GM23338 (cell line): ENCODE measurements around the gene THSD4. TPM values are rescaled to one million over a fixed set of nuclear protein-coding genes. Genes with fewer than 3 reads are reported as not detected.

ENCODE experiments used
- ATAC-seq: fragments of 200-7000 bp; cut with Tn5 transposase; 3 replicates; pipeline ENCODE4 v1.9.1; 2020
- DNase-seq: peaks from one replicate; pipeline ENCODE4 v3.0.0-alpha.2; 2015; ENCODE audit warnings: low spot score
- H2AFZ ChIP-seq: fragments of 200-600 bp; sonication (generic); 2 replicates; pipeline ENCODE4 v1.8.0; 2016; ENCODE audit warnings: antibody characterized with exemption, mild to moderate bottlenecking, moderate library complexity
- H3F3A ChIP-seq: fragments of 200-600 bp; sonication (generic); replicated peaks from 2 replicates; pipeline ENCODE4 v1.8.0; 2017; ENCODE audit warnings: antibody characterized with exemption, mixed run types, low read depth
- H3K27ac ChIP-seq: fragments of 200-600 bp; sonication (generic); 2 replicates; pipeline ENCODE4 v1.6.1; 2016; ENCODE audit warnings: low read depth
- H3K27me3 ChIP-seq: fragments of 200-600 bp; sonication (generic); 2 replicates; pipeline ENCODE4 v1.8.0; 2016; ENCODE audit warnings: mild to moderate bottlenecking, mixed run types, moderate library complexity; ENCODE audit not compliant: insufficient read depth
- H3K36me3 ChIP-seq: fragments of 200-600 bp; sonication (generic); 2 replicates; pipeline ENCODE4 v1.8.0; 2016; ENCODE audit warnings: mild to moderate bottlenecking; ENCODE audit not compliant: insufficient read depth
- H3K4me1 ChIP-seq: fragments of 200-600 bp; sonication (generic); 2 replicates; pipeline ENCODE4 v1.8.0; 2016; ENCODE audit warnings: mild to moderate bottlenecking, moderate library complexity; ENCODE audit not compliant: insufficient read depth
- H3K4me2 ChIP-seq: fragments of 200-600 bp; sonication (generic); 2 replicates; pipeline ENCODE4 v1.7.1; 2017; ENCODE audit warnings: mixed run types
- H3K4me3 ChIP-seq: fragments of 200-600 bp; sonication (generic); 2 replicates; pipeline ENCODE4 v1.6.1; 2016; ENCODE audit warnings: mixed run types
- H3K79me2 ChIP-seq: fragments of 200-600 bp; sonication (generic); replicated peaks from 2 replicates; pipeline ENCODE4 v1.8.0; 2017; ENCODE audit warnings: mild to moderate bottlenecking; ENCODE audit not compliant: insufficient read depth
- H3K9me2 ChIP-seq: fragments of 200-600 bp; sonication (generic); 2 replicates; pipeline ENCODE4 v1.8.0; 2017; ENCODE audit not compliant: insufficient read depth
- H4K20me1 ChIP-seq: fragments of 200-600 bp; sonication (generic); replicated peaks from 2 replicates; pipeline ENCODE4 v1.8.0; 2017; ENCODE audit warnings: mild to moderate bottlenecking; ENCODE audit not compliant: insufficient read depth
- H3K27ac Mint-ChIP-seq: 2 replicates; pipeline ENCODE4 v1.8.0; 2020; ENCODE audit warnings: inconsistent platforms, mild to moderate bottlenecking, moderate library complexity, mixed read lengths
- H3K27me3 Mint-ChIP-seq: 3 replicates; pipeline ENCODE4 v1.8.0; 2022; ENCODE audit warnings: low read depth, mild to moderate bottlenecking, moderate library complexity, mixed read lengths, inconsistent platforms; ENCODE audit not compliant: insufficient read depth, poor library complexity
- H3K36me3 Mint-ChIP-seq: 3 replicates; pipeline ENCODE4 v1.8.0; 2021; ENCODE audit warnings: low read depth, mild to moderate bottlenecking, inconsistent platforms, moderate library complexity, mixed read lengths
- H3K4me1 Mint-ChIP-seq: 3 replicates; pipeline ENCODE4 v1.8.0; 2020; ENCODE audit warnings: mild to moderate bottlenecking, inconsistent platforms, mixed read lengths
- H3K4me3 Mint-ChIP-seq: 3 replicates; pipeline ENCODE4 v1.8.0; 2021; ENCODE audit warnings: moderate library complexity, mild to moderate bottlenecking, inconsistent platforms, mixed read lengths
- H3K9me3 Mint-ChIP-seq: 3 replicates; pipeline ENCODE4 v1.8.0; 2020; ENCODE audit warnings: moderate library complexity, mild to moderate bottlenecking, inconsistent platforms, mixed read lengths
- CREB1 ChIP-seq: fragments of 250-450 bp; sonication (Bioruptor Pico); IDR thresholded peaks from 2 replicates; pipeline ENCODE4 v1.5.0; 2020; ENCODE audit warnings: low read depth, mild to moderate bottlenecking, moderate library complexity
- EZH2 ChIP-seq: fragments of 200-600 bp; sonication (generic); IDR thresholded peaks from one replicate; pipeline ENCODE4 v1.8.0; 2017; ENCODE audit warnings: antibody characterized with exemption, mild to moderate bottlenecking, low read depth; ENCODE audit not compliant: unreplicated experiment
- EZH2phosphoT487 ChIP-seq: fragments of 200-600 bp; sonication (generic); IDR thresholded peaks from one replicate; pipeline ENCODE4 v1.8.1; 2018; ENCODE audit warnings: antibody characterized with exemption; ENCODE audit not compliant: unreplicated experiment
- POLR2AphosphoS5 ChIP-seq: IDR thresholded peaks from 2 replicates; pipeline ENCODE4 v1.6.1; 2016; ENCODE audit warnings: antibody characterized with exemption, low read depth
- polyA plus RNA-seq: library from polyadenylated mRNA; unstranded; fragments of >200 nt; fragmentation: Nextera tagmentation; extraction: Ambion mirVana; gene quantifications from 2 replicates; pipeline ENCODE4 v1.2.1, GENCODE V29; 2016
- total RNA-seq: library from RNA; depleted of rRNA; stranded (reverse); fragments of >200 nt; shearing (Covaris generic); gene quantifications from 2 replicates; pipeline ENCODE4 v1.2.3, GENCODE V29; 2014
- TF ChIP-seq, protein P1 (sequence below): IDR thresholded peaks from 2 replicates; pipeline ENCODE4 v1.6.1; 2016; ENCODE audit warnings: antibody characterized with exemption
- TF ChIP-seq, protein P2 (sequence below), 2 experiments: fragments of 200-600 bp in 1 of 2; sonication (generic) in 1 of 2; conservative IDR thresholded peaks; 2 replicates each; pipeline versions ENCODE4 v1.5.1 to v1.6.1; 2016 to 2017; ENCODE audit warnings: antibody characterized with exemption in 2 of 2, low read depth in 2 of 2, mild to moderate bottlenecking in 2 of 2, moderate library complexity in 1 of 2
- TF ChIP-seq, protein P3 (sequence below): fragments of 250-450 bp; sonication (Bioruptor Pico); IDR thresholded peaks from 2 replicates; pipeline ENCODE4 v1.5.0; 2020; ENCODE audit warnings: mild to moderate bottlenecking, moderate library complexity

The THSD4 gene
- total and polyA plus RNA-seq, 2 experiments from 2014 or later, result 2.0 to 7.4 TPM

DNA sequence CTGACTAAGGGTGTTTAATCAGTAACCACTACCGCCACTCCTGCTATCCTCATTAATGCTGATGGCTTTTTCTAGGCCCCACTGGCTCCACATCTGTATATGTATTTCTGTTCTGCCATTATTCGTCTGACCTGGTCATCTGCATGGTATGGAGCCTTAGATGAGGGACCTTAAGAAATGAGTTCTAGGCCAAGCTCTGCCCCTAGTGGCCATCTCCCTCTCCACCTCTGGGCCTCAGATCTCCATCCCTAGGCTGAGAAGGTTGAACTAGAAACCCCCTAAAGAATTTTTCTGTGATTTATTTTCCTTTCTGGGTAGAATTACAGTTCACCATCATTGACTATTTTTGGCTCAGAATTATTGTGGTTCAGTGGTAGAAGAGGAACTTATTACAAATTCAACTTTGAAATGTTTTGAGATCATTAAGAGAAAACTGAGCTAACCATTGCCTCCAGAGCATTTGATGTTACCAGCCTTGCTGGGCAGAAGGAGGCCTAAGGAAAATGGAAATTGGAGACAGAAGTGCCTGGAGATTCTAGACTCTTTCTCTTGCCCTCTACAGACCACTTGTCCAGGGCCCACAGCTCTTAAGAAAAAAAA, 369.9 kb downstream of the THSD4 start:
- Histone ChIP-seq H3K27me3 (no peaks in the 10 kb centered on the region), H3F3A (no peaks in the 10 kb centered on the region), H3K4me1 (no peaks in the 10 kb centered on the region), H3K27ac (no peak overlapping the region), H3K4me3 (no peak overlapping the region), H4K20me1 (no peaks in the 10 kb centered on the region), H3K4me2 (no peak overlapping the region), H3K79me2 (no peaks in the 10 kb centered on the region), H3K9me2 (0 out of 2 replicates have a peak, but pooled peaks cover 3% of the 10 kb centered on the region), H3K36me3 (no peaks in the 10 kb centered on the region), H2AFZ (no peak overlapping the region)
- H3K4me1 Mint-ChIP-seq, result no peaks in the 10 kb centered on the region
- peaks cover 7% of the 10 kb centered on the region; the same call in 1 of the 3 replicates for H3K9me3 Mint-ChIP-seq
- no peaks in the 10 kb centered on the region for H3K27me3 Mint-ChIP-seq
- no peaks in the 10 kb centered on the region; the same call in 2 of the 3 replicates for H3K36me3 Mint-ChIP-seq
- DNase-seq, result peak; percentile 58
- H3K27ac Mint-ChIP-seq, result no peak overlapping the region
- peak; percentile 90 for ATAC-seq
- H3K4me3 Mint-ChIP-seq, result no peak overlapping the region
- TF ChIP-seq EZH2 (no peak), EZH2phosphoT487 (no peak), POLR2AphosphoS5 (no peak), CREB1 (CRISPR knock-in tag) (no peak)
- TF ChIP-seq, protein P1, sequence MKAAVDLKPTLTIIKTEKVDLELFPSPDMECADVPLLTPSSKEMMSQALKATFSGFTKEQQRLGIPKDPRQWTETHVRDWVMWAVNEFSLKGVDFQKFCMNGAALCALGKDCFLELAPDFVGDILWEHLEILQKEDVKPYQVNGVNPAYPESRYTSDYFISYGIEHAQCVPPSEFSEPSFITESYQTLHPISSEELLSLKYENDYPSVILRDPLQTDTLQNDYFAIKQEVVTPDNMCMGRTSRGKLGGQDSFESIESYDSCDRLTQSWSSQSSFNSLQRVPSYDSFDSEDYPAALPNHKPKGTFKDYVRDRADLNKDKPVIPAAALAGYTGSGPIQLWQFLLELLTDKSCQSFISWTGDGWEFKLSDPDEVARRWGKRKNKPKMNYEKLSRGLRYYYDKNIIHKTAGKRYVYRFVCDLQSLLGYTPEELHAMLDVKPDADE, result no peak
- TF ChIP-seq, protein P2, sequence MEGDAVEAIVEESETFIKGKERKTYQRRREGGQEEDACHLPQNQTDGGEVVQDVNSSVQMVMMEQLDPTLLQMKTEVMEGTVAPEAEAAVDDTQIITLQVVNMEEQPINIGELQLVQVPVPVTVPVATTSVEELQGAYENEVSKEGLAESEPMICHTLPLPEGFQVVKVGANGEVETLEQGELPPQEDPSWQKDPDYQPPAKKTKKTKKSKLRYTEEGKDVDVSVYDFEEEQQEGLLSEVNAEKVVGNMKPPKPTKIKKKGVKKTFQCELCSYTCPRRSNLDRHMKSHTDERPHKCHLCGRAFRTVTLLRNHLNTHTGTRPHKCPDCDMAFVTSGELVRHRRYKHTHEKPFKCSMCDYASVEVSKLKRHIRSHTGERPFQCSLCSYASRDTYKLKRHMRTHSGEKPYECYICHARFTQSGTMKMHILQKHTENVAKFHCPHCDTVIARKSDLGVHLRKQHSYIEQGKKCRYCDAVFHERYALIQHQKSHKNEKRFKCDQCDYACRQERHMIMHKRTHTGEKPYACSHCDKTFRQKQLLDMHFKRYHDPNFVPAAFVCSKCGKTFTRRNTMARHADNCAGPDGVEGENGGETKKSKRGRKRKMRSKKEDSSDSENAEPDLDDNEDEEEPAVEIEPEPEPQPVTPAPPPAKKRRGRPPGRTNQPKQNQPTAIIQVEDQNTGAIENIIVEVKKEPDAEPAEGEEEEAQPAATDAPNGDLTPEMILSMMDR (conservative IDR thresholded peaks at IDR 0.05; ENCODE audit: low read depth in 2 of 2), result peak; percentile 58 to 69
- TF ChIP-seq, protein P3, sequence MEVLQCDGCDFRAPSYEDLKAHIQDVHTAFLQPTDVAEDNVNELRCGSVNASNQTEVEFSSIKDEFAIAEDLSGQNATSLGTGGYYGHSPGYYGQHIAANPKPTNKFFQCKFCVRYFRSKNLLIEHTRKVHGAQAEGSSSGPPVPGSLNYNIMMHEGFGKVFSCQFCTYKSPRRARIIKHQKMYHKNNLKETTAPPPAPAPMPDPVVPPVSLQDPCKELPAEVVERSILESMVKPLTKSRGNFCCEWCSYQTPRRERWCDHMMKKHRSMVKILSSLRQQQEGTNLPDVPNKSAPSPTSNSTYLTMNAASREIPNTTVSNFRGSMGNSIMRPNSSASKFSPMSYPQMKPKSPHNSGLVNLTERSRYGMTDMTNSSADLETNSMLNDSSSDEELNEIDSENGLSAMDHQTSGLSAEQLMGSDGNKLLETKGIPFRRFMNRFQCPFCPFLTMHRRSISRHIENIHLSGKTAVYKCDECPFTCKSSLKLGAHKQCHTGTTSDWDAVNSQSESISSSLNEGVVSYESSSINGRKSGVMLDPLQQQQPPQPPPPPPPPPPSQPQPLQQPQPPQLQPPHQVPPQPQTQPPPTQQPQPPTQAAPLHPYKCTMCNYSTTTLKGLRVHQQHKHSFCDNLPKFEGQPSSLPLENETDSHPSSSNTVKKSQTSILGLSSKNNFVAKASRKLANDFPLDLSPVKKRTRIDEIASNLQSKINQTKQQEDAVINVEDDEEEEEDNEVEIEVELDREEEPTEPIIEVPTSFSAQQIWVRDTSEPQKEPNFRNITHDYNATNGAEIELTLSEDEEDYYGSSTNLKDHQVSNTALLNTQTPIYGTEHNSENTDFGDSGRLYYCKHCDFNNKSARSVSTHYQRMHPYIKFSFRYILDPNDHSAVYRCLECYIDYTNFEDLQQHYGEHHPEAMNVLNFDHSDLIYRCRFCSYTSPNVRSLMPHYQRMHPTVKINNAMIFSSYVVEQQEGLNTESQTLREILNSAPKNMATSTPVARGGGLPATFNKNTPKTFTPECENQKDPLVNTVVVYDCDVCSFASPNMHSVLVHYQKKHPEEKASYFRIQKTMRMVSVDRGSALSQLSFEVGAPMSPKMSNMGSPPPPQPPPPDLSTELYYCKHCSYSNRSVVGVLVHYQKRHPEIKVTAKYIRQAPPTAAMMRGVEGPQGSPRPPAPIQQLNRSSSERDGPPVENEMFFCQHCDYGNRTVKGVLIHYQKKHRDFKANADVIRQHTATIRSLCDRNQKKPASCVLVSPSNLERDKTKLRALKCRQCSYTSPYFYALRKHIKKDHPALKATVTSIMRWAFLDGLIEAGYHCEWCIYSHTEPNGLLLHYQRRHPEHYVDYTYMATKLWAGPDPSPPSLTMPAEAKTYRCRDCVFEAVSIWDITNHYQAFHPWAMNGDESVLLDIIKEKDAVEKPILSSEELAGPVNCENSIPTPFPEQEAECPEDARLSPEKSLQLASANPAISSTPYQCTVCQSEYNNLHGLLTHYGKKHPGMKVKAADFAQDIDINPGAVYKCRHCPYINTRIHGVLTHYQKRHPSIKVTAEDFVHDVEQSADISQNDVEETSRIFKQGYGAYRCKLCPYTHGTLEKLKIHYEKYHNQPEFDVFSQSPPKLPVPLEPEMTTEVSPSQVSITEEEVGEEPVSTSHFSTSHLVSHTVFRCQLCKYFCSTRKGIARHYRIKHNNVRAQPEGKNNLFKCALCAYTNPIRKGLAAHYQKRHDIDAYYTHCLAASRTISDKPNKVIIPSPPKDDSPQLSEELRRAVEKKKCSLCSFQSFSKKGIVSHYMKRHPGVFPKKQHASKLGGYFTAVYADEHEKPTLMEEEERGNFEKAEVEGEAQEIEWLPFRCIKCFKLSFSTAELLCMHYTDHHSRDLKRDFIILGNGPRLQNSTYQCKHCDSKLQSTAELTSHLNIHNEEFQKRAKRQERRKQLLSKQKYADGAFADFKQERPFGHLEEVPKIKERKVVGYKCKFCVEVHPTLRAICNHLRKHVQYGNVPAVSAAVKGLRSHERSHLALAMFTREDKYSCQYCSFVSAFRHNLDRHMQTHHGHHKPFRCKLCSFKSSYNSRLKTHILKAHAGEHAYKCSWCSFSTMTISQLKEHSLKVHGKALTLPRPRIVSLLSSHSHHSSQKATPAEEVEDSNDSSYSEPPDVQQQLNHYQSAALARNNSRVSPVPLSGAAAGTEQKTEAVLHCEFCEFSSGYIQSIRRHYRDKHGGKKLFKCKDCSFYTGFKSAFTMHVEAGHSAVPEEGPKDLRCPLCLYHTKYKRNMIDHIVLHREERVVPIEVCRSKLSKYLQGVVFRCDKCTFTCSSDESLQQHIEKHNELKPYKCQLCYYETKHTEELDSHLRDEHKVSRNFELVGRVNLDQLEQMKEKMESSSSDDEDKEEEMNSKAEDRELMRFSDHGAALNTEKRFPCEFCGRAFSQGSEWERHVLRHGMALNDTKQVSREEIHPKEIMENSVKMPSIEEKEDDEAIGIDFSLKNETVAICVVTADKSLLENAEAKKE (CRISPR knock-in tag), result peak; percentile 63; the same call in 1 of the 2 replicates
